Sigmoid colon (tissue), 4 donors: ENCODE results near the gene FRAT1.

Source experiments
- POLR2AphosphoS5 ChIP-seq, 4 donors: sonication (generic); formaldehyde crosslinking; IDR thresholded peaks; one replicate each; pipeline ENCODE4 v1.6.1; 2017; ENCODE audit warnings: antibody characterized with exemption in 4 of 4
- TF ChIP-seq, protein P1 (sequence below), 4 experiments: fragments of 450-650 bp in 3 of 4; fragments of 200-600 bp in 1 of 4; IDR thresholded peaks; one replicate each; pipeline ENCODE4 v1.5.1; 2016 to 2019; ENCODE audit warnings: antibody characterized with exemption in 4 of 4, mild to moderate bottlenecking in 3 of 4, moderate library complexity in 2 of 4

DNA sequence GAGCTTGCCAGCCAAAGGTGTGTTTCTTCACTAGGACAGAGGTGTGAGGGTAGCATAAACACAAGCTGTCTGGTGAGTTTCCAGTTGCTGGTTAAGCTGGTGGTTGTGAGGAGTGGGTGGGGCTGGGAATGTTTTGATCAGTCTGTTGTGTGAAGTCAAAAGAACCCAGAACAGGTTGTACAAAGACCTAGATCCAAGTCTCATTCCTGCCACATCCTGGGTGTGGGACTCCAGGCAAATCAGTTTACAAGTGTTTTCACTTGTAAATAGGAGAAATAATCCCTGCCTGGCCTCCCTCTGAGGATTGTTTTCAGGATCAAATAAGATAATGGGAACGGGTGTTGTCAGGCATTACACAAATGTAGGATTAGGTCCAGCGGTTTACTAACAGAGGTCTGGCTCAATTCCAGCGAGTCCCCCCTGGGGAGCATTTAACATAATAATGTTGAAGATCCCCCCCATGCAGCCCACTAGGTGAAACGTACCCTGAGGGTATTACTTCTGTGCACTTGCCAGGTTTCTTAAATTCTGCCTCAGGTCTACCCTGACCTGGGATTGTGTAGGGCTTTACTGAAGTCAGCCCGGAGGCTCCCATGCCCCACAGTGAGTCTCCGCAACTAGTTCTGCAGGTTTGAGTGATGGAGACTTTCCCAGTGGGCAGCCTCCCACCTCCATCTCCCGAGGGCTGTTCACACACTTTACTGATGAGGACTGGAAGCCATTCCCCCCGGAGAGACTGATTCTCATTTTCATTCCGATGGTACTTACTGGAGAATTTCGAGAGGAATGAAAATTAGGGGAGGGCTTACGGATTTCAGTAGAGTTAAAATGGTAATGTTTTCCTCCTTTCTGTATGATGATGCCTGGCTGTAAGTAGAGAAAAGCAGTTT, 18.1 kb downstream of the FRAT1 start:
- TF ChIP-seq POLR2AphosphoS5 (IDR thresholded peaks at IDR 0.05), result no peak
- TF ChIP-seq, protein P1, sequence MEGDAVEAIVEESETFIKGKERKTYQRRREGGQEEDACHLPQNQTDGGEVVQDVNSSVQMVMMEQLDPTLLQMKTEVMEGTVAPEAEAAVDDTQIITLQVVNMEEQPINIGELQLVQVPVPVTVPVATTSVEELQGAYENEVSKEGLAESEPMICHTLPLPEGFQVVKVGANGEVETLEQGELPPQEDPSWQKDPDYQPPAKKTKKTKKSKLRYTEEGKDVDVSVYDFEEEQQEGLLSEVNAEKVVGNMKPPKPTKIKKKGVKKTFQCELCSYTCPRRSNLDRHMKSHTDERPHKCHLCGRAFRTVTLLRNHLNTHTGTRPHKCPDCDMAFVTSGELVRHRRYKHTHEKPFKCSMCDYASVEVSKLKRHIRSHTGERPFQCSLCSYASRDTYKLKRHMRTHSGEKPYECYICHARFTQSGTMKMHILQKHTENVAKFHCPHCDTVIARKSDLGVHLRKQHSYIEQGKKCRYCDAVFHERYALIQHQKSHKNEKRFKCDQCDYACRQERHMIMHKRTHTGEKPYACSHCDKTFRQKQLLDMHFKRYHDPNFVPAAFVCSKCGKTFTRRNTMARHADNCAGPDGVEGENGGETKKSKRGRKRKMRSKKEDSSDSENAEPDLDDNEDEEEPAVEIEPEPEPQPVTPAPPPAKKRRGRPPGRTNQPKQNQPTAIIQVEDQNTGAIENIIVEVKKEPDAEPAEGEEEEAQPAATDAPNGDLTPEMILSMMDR (IDR thresholded peaks at IDR 0.05), result no peak
